Natural killer cell (primary cell): ENCODE data around the gene SYNGR1. TPM values are rescaled to one million over a fixed set of nuclear protein-coding genes. Genes with fewer than 3 reads are reported as not detected.
A peak's percentile ranks its signal among the peaks of the same experiment; 100 is the strongest.

Source experiments
- ATAC-seq, 3 donors: fragments of 150-1000 bp in 2 of 3; fragments of 200-7000 bp in 1 of 3; cut with Tn5 transposase; 1 replicate in 1 of 3; 2 replicates in 2 of 3; pipeline ENCODE4 v1.10.0; 2021; ENCODE audit warnings: mild to moderate bottlenecking in 2 of 3, moderate library complexity in 2 of 3
- DNase-seq, 2 donors: peaks; one replicate each; pipeline versions ENCODE4 v3.0.0 to v3.0.0-alpha.2; 2013 to 2021; ENCODE audit warnings: mixed read lengths in 1 of 2
- H3K27ac ChIP-seq: one replicate; pipeline ENCODE4 v1.5.1; 2013; ENCODE audit warnings: mild to moderate bottlenecking, low read length
- H3K27me3 ChIP-seq: one replicate; pipeline ENCODE4 v1.6.1; 2013; ENCODE audit warnings: low read length; ENCODE audit not compliant: control insufficient read depth, insufficient read depth
- H3K36me3 ChIP-seq: one replicate; pipeline ENCODE4 v1.6.1; 2013; ENCODE audit warnings: low read length; ENCODE audit not compliant: control insufficient read depth, insufficient read depth
- H3K4me1 ChIP-seq: one replicate; pipeline ENCODE4 v1.6.1; 2013; ENCODE audit warnings: low read length; ENCODE audit not compliant: control insufficient read depth, insufficient read depth
- H3K4me3 ChIP-seq: one replicate; pipeline ENCODE4 v1.5.1; 2013; ENCODE audit warnings: low read length
- H3K9me3 ChIP-seq: one replicate; pipeline ENCODE4 v1.6.1; 2013; ENCODE audit warnings: low read length; ENCODE audit not compliant: control insufficient read depth, insufficient read depth
- H3K27ac Mint-ChIP-seq, 2 donors: one replicate each; pipeline ENCODE4 v1.8.0; 2022; ENCODE audit warnings: mild to moderate bottlenecking in 2 of 2, mixed read lengths in 2 of 2, moderate library complexity in 1 of 2
- H3K27me3 Mint-ChIP-seq, 2 donors: one replicate each; pipeline ENCODE4 v1.8.0; 2022; ENCODE audit warnings: low read depth in 2 of 2, mixed read lengths in 2 of 2
- H3K36me3 Mint-ChIP-seq: one replicate; pipeline ENCODE4 v1.8.0; 2022; ENCODE audit warnings: mixed read lengths
- H3K4me1 Mint-ChIP-seq, 2 donors: one replicate each; pipeline ENCODE4 v1.8.0; 2022; ENCODE audit warnings: mixed read lengths in 2 of 2
- H3K4me3 Mint-ChIP-seq: one replicate; pipeline ENCODE4 v1.8.0; 2022; ENCODE audit warnings: mild to moderate bottlenecking, moderate library complexity, mixed read lengths
- H3K9me3 Mint-ChIP-seq, 2 donors: one replicate each; pipeline ENCODE4 v1.8.0; 2022; ENCODE audit warnings: mixed read lengths in 2 of 2
- WGBS: methylation state at CpG from one replicate; pipeline ENCODE4 v1.1.7; 2013; ENCODE audit warnings: missing lambda C conversion rate; ENCODE audit not compliant: insufficient coverage; 5-methylcytosine and 5-hydroxymethylcytosine counted together
- intact Hi-C: fragments of 100-400 bp; cut with micrococcal nuclease; formaldehyde crosslinking; loops from one replicate; pipeline ENCODE4 v1.14.2; 2022
- total RNA-seq, 4 donors: library from RNA; stranded (reverse); fragments of 120-200 nt in 1 of 4; gene quantifications; one replicate each; pipeline versions ENCODE4 v1.2.3 to v1.2.4, GENCODE V29; 2013 to 2022
- TF ChIP-seq, protein P1 (sequence below): fragments of 200-600 bp; IDR thresholded peaks from one replicate; pipeline ENCODE4 v1.8.0; 2022; ENCODE audit warnings: antibody characterized with exemption

The SYNGR1 gene
- total RNA-seq, 3 donors from 2014 or later (not counting 1 experiment from before 2014, with no cell fraction given): 30.3 to 35.7 (median 31.3) TPM

DNA sequence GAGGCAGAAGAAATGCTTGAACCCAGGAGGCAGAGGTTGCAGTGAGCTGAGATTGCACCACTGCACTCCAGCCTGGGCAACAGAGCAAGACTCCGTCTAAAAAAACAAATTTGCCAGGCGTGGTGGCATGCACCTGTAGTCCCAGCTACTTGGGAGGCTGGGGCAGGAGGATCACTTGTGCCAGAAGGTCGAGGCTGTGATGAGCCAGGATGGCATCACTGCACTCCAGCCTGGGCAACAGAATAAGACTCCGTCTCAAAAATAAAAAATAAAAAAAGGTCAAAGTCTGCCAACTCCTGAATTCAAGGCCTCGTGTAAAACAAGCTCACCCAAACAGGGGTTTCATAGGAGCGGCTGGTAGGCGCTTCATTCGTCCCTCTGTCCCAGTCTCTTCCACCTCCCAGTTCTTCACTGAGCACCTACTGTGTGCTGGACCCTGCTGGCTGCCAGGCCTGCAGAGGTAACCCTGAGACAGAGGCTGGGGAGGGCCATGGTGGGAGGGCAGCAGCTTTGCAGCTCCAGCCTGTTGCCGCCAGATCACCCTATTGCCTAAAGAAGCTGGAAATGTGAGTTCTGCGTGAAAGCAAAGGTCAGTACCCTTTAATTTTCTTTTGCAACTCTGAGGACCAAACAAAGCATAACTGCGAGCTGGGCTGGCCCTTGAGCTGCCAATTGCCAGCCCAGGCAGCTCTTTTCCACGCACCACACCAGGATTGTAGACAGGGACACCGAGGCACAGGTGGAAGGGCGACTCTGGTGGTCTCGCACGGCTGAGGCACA, 45.7 kb upstream of the SYNGR1 start:
- Mint-ChIP-seq H3K27me3 (peaks cover 11 to 12% of the 10 kb centered on the region in 2 donors), H3K4me3 (no peak overlapping the region), H3K9me3 (no peaks in the 10 kb centered on the region), H3K36me3 (no peaks in the 10 kb centered on the region), H3K27ac (no peak overlapping the region), H3K4me1 (peaks cover 14 to 25% of the 10 kb centered on the region in 2 donors)
- no peaks in the 10 kb centered on the region for H3K27me3 ChIP-seq
- peaks cover 27% of the 10 kb centered on the region for H3K4me1 ChIP-seq
- no peak overlapping the region for H3K27ac ChIP-seq
- TF ChIP-seq, protein P1, sequence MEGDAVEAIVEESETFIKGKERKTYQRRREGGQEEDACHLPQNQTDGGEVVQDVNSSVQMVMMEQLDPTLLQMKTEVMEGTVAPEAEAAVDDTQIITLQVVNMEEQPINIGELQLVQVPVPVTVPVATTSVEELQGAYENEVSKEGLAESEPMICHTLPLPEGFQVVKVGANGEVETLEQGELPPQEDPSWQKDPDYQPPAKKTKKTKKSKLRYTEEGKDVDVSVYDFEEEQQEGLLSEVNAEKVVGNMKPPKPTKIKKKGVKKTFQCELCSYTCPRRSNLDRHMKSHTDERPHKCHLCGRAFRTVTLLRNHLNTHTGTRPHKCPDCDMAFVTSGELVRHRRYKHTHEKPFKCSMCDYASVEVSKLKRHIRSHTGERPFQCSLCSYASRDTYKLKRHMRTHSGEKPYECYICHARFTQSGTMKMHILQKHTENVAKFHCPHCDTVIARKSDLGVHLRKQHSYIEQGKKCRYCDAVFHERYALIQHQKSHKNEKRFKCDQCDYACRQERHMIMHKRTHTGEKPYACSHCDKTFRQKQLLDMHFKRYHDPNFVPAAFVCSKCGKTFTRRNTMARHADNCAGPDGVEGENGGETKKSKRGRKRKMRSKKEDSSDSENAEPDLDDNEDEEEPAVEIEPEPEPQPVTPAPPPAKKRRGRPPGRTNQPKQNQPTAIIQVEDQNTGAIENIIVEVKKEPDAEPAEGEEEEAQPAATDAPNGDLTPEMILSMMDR: no peak
- DNase-seq (no peak), ATAC-seq (no peak)
- H3K9me3 ChIP-seq: no peaks in the 10 kb centered on the region
- intact Hi-C loops: no loop called here
- WGBS: 92% methylated on average over 16 of the region's 16 CpGs
- H3K4me3 ChIP-seq: no peak overlapping the region
- no peaks in the 10 kb centered on the region for H3K36me3 ChIP-seq

DNA sequence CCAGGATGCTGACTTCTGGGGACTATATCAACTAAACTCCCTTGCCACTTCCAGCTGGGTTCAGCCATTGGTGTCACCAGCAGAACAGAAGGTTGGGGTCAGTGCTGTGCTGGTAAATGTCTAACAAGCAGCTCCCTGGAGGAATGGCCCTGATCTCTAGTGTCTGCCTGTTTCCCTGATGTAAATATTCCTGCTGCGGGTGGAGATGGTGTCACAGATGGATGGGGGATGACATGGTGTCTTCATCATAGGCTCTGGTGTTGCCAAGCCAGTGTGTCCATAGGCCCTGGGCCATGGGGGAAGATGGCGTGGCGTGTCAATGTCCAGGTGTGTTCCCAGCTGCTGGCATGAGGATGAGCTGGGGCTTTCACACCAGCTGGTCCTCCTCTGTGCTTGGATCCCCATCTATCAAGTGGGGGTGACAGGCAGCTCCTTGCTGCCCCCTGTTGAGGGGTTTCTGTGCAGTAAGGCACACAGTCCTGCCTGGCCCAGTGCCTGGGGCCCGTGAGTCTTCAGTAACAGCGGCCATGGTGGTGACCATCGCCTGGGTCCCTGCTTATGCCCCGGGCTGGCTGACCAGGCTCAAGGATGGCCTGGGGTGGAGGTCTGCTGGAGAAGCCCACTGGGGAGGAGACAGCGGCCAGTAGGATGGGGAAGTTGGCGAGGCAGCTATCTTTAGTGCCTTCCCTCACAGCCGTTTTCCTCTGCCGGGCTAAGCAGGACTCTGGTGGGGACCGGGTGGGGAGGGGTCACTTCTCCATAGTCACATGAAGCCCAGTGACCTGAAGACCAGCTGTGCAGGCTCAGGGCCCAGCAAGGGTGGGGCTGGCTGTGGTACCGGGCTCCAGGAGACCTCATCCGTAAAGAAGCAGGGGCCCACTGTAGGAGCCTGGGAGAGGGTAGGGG, 43.1 kb upstream of the SYNGR1 start:
- ATAC-seq (peak in 2 of 3 donors; percentile 32 to 47), DNase-seq (peak in 1 of 2 donors; percentile 74)
- H3K9me3 ChIP-seq: no peaks in the 10 kb centered on the region
- TF ChIP-seq, protein P1: peak; percentile 16
- no peaks in the 10 kb centered on the region for H3K27me3 Mint-ChIP-seq
- peaks cover 4% of the 10 kb centered on the region for H3K36me3 ChIP-seq
- H3K27ac ChIP-seq: no peak overlapping the region
- H3K4me3 ChIP-seq: no peak overlapping the region
- H3K4me1 ChIP-seq: peaks cover 19% of the 10 kb centered on the region
- H3K27me3 ChIP-seq: no peaks in the 10 kb centered on the region
- no peaks in the 10 kb centered on the region for H3K36me3 Mint-ChIP-seq
- intact Hi-C loops: no loop called here
- no peak overlapping the region for H3K27ac Mint-ChIP-seq
- no peaks in the 10 kb centered on the region for H3K9me3 Mint-ChIP-seq
- peaks cover 4 to 14% of the 10 kb centered on the region in 2 donors for H3K4me1 Mint-ChIP-seq
- WGBS: 58% methylated on average over 14 of the region's 14 CpGs
- H3K4me3 Mint-ChIP-seq: no peak overlapping the region

DNA sequence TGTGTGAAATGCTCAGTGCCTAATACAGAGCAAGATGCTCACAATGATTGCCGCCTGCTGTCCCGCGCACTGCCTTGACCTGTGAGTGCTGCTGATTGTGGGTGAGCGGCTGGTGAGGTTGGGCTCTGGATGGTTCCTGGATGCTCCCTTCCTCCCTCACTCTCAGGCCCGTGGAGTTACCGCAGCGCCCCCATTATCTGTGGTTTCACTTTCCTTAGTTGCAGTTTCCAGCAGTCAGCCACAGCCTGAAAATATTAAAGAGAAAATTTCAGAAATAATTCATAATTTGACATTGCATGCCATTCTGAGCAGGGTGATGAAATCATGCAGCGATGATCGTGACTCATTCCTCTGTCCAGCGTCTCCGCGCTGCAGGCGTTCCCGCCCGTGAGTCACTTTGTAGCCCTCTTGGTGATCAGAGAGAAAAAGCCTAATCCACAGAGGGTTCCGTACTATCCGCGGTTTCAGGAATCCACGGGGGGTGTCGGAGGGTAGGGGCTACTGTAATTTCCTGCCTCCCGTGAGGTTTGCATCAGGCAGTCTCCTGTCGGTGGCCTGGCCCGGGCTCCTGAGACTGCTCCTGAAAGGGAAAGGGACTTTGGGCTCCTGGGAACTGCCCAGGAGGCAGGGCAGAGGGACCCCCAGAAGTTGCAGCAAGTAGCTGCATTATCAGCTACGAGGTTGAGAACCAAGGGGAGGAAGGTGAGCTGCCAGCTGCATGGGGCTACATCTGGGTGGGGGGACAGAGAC, 41.0 kb upstream of the SYNGR1 start:
- peaks cover 25% of the 10 kb centered on the region for H3K36me3 ChIP-seq
- intact Hi-C loops: no loop called here
- Mint-ChIP-seq H3K9me3 (no peaks in the 10 kb centered on the region), H3K27me3 (no peaks in the 10 kb centered on the region), H3K4me3 (no peak overlapping the region), H3K36me3 (no peaks in the 10 kb centered on the region), H3K4me1 (peaks cover 5 to 21% of the 10 kb centered on the region in 2 donors), H3K27ac (no peak overlapping the region)
- ATAC-seq: no peak
- H3K9me3 ChIP-seq: no peaks in the 10 kb centered on the region
- WGBS: 50% methylated on average over 24 of the region's 24 CpGs
- H3K27ac ChIP-seq: no peak overlapping the region
- peaks cover 25% of the 10 kb centered on the region for H3K4me1 ChIP-seq
- TF ChIP-seq, protein P1: no peak
- H3K27me3 ChIP-seq: no peaks in the 10 kb centered on the region
- DNase-seq: peak in 1 of 2 donors; percentile 26
- H3K4me3 ChIP-seq: no peak overlapping the region
